DOHH2 (cell line): Measurements from ENCODE around the gene AP4B1.

Source experiments
- H3F3A ChIP-seq: fragments of 200-600 bp; sonication (generic), shearing (Covaris generic); 2 replicates; pipeline ENCODE4 v1.6.0; 2016; ENCODE audit warnings: antibody characterized with exemption, mild to moderate bottlenecking; ENCODE audit not compliant: control insufficient read depth, insufficient read depth
- H3K27ac ChIP-seq: fragments of 200-600 bp; sonication (generic); 2 replicates; pipeline ENCODE4 v1.5.1; 2014; ENCODE audit warnings: low read depth, mild to moderate bottlenecking, low read length, moderate library complexity
- H3K27me3 ChIP-seq: fragments of 200-600 bp; sonication (generic); 2 replicates; pipeline ENCODE4 v1.6.1; 2014; ENCODE audit warnings: mild to moderate bottlenecking, low read length, mixed read lengths; ENCODE audit not compliant: control insufficient read depth
- H3K36me3 ChIP-seq: fragments of 200-600 bp; sonication (generic); 2 replicates; pipeline ENCODE4 v1.6.1; 2014; ENCODE audit warnings: mild to moderate bottlenecking, low read length, moderate library complexity, mixed read lengths; ENCODE audit not compliant: control insufficient read depth
- H3K4me1 ChIP-seq: fragments of 200-600 bp; sonication (generic); 2 replicates; pipeline ENCODE4 v1.6.1; 2014; ENCODE audit warnings: mild to moderate bottlenecking, low read length, mixed read lengths; ENCODE audit not compliant: control insufficient read depth
- H3K4me2 ChIP-seq: fragments of 200-600 bp; sonication (generic); 2 replicates; pipeline ENCODE4 v1.6.0; 2014; ENCODE audit warnings: mild to moderate bottlenecking, low read length, moderate library complexity
- H3K4me3 ChIP-seq: fragments of 200-600 bp; sonication (generic); 2 replicates; pipeline ENCODE4 v1.5.1; 2014; ENCODE audit warnings: mild to moderate bottlenecking, low read length, mixed read lengths
- H3K79me2 ChIP-seq: fragments of 200-600 bp; sonication (generic); 2 replicates; pipeline ENCODE4 v1.6.1; 2014; ENCODE audit warnings: mild to moderate bottlenecking, low read length, mixed read lengths; ENCODE audit not compliant: control insufficient read depth
- H3K9me2 ChIP-seq: fragments of 200-600 bp; sonication (generic); replicated peaks from 2 replicates; pipeline ENCODE4 v1.6.1; 2014; ENCODE audit warnings: mild to moderate bottlenecking, low read length, mixed read lengths; ENCODE audit not compliant: control insufficient read depth
- H3K9me3 ChIP-seq: fragments of 200-600 bp; sonication (generic); 2 replicates; pipeline ENCODE4 v1.6.1; 2014; ENCODE audit warnings: antibody characterized with exemption, low read length, mixed read lengths; ENCODE audit not compliant: control insufficient read depth, insufficient read depth
- H4K20me1 ChIP-seq: fragments of 200-600 bp; sonication (generic); 2 replicates; pipeline ENCODE4 v1.6.0; 2014; ENCODE audit warnings: low read depth, mild to moderate bottlenecking, antibody characterized with exemption, low read length, moderate library complexity; ENCODE audit not compliant: control insufficient read depth, insufficient read depth
- EZH2phosphoT487 ChIP-seq: fragments of 200-600 bp; sonication (generic); IDR thresholded peaks from 2 replicates; pipeline ENCODE4 v1.6.1; 2017; ENCODE audit warnings: borderline replicate concordance, mild to moderate bottlenecking, antibody characterized with exemption, low read length, moderate library complexity, mixed read lengths
- TF ChIP-seq, protein P1 (sequence below): fragments of 200-600 bp; sonication (generic); IDR thresholded peaks from one replicate; pipeline ENCODE4 v1.5.1; 2014; ENCODE audit warnings: antibody characterized with exemption, mild to moderate bottlenecking, low read depth, low read length; ENCODE audit not compliant: poor library complexity, severe bottlenecking

AP4B1 gene

DNA sequence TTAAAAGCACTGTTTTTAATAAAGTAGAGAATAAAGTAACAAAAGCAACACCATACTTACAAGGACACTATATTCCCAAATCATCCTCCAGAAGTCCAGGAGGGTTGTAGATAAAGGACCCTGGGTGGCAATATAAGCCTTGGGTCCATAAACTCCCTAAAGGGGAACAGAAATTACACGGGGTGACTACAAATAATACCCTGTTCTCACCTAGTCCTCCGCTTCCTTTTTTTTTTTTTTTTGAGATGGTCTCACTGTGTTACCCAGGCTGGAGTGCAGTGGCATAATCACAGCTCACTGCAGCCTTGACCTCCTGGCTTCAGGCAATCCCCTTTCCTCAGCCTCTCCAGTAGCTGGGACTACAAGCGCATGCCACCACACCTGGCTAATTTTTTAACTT, 46.2 kb downstream of the AP4B1 start:
- Histone ChIP-seq H3K36me3 (peaks cover 58% of the 10 kb centered on the region), H3K9me3 (no peaks in the 10 kb centered on the region), H3K4me2 (peak overlapping the region; percentile 72), H3K9me2 (no peaks in the 10 kb centered on the region), H3F3A (peaks cover 17% of the 10 kb centered on the region), H3K79me2 (peaks cover 36% of the 10 kb centered on the region), H3K27me3 (no peaks in the 10 kb centered on the region), H4K20me1 (no peaks in the 10 kb centered on the region), H3K4me3 (peak overlapping the region; percentile 56), H3K4me1 (peaks cover 66% of the 10 kb centered on the region), H3K27ac (peak overlapping the region; percentile 84)
- TF ChIP-seq, protein P1, sequence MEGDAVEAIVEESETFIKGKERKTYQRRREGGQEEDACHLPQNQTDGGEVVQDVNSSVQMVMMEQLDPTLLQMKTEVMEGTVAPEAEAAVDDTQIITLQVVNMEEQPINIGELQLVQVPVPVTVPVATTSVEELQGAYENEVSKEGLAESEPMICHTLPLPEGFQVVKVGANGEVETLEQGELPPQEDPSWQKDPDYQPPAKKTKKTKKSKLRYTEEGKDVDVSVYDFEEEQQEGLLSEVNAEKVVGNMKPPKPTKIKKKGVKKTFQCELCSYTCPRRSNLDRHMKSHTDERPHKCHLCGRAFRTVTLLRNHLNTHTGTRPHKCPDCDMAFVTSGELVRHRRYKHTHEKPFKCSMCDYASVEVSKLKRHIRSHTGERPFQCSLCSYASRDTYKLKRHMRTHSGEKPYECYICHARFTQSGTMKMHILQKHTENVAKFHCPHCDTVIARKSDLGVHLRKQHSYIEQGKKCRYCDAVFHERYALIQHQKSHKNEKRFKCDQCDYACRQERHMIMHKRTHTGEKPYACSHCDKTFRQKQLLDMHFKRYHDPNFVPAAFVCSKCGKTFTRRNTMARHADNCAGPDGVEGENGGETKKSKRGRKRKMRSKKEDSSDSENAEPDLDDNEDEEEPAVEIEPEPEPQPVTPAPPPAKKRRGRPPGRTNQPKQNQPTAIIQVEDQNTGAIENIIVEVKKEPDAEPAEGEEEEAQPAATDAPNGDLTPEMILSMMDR = no peak
- no peak for TF ChIP-seq EZH2phosphoT487

DNA sequence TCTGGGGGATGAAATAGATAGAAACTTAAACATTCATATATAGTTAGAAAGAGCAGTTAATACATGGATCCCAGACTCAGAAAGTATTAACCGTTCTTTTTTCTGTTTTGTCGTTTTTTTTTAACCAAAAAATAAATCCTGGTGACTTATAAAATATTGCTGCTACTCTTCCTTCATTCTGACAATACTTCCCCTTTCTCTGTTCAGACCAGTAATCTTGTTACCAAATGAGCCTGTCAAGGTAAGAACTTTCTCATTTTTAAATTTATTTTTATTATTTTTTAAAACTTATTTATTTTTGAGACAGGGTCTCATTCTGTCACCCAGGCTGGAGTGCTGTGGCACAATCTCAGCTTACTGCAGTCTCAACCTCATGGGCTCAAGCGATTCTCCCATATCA, 46.8 kb downstream of the AP4B1 start:
- no peak for TF ChIP-seq EZH2phosphoT487
- H3K4me3 ChIP-seq = peak overlapping the region; percentile 56; the same call in 1 of the 2 replicates
- H3K79me2 ChIP-seq = peaks cover 30% of the 10 kb centered on the region
- no peaks in the 10 kb centered on the region for H3K9me3 ChIP-seq
- peak overlapping the region; percentile 84; the same call in 1 of the 2 replicates for H3K27ac ChIP-seq
- peaks cover 17% of the 10 kb centered on the region for H3F3A ChIP-seq
- peak overlapping the region; percentile 72 for H3K4me2 ChIP-seq
- H3K36me3 ChIP-seq = peaks cover 53% of the 10 kb centered on the region
- H3K9me2 ChIP-seq = no peaks in the 10 kb centered on the region
- no peaks in the 10 kb centered on the region for H4K20me1 ChIP-seq
- no peaks in the 10 kb centered on the region for H3K27me3 ChIP-seq
- H3K4me1 ChIP-seq = peaks cover 59% of the 10 kb centered on the region

DNA sequence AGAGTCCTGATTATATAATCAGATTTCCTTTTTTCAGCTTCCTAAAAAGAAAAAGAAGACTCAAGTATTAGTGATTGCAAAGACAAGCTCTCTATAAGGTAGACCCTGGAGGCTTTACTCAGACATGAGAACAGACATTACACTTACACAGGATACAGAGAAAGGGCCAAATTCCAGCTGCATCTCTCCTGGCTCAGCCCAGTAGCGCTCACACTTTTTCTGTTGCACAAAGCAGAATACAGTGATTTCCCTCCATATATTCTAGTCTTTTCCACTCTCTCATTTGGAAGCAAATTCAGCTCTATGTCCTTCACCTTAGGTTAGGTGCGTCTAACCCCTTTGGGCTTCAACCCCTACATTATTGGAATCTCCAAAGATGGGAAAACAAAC, 48.2 kb downstream of the AP4B1 start:
- peaks cover 46% of the 10 kb centered on the region for H3K4me1 ChIP-seq
- H3K9me3 ChIP-seq = no peaks in the 10 kb centered on the region
- no peak overlapping the region for H3K4me3 ChIP-seq
- peaks cover 17% of the 10 kb centered on the region for H3K79me2 ChIP-seq
- peaks cover 61% of the 10 kb centered on the region for H3K36me3 ChIP-seq
- peaks cover 17% of the 10 kb centered on the region for H3F3A ChIP-seq
- no peaks in the 10 kb centered on the region for H3K9me2 ChIP-seq
- H3K4me2 ChIP-seq = no peak overlapping the region
- TF ChIP-seq, protein P1 = no peak
- TF ChIP-seq EZH2phosphoT487 = no peak
- no peak overlapping the region for H3K27ac ChIP-seq
- no peaks in the 10 kb centered on the region for H3K27me3 ChIP-seq
- H4K20me1 ChIP-seq = no peaks in the 10 kb centered on the region

DNA sequence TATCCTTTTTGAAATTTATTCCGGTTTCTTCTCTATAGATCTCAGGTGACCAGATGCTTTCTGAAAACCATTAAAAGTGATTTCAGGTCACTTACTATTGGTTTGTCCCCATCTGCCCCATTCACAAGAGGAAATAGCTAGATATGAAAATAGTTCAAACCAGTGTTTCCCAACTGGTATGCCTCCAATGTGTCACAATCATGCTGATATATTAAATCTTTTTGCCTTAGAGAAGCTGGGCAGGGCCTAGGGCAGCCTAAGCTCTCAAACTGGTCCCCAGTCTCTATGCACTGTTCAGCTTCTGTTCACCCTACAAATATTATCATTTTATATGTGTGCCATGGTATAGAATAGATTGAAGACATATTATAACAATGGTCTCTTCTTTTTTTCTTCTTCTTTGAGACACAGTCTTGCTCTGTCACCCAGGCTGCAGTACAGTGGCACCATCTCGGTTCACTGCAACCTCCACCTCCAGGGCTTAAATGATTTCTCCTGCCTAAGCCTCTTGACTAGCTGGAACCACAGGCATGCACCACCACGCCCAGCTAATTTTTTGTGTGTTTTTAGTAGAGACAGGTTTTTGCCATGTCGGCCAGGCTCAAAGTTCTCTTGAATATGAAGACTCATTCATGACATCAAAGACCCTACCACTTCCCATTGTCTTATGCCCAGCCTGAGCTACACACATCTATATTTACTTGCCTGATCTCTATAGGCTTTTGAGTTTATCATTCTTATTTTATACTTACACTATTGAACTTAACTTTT, 48.8 kb downstream of the AP4B1 start:
- Histone ChIP-seq H4K20me1 (no peaks in the 10 kb centered on the region), H3K9me3 (no peaks in the 10 kb centered on the region), H3K36me3 (peaks cover 64% of the 10 kb centered on the region), H3K27me3 (no peaks in the 10 kb centered on the region), H3K4me2 (no peak overlapping the region), H3F3A (peaks cover 18% of the 10 kb centered on the region), H3K4me3 (no peak overlapping the region), H3K4me1 (peaks cover 42% of the 10 kb centered on the region), H3K79me2 (peaks cover 13% of the 10 kb centered on the region), H3K27ac (no peak overlapping the region), H3K9me2 (no peaks in the 10 kb centered on the region)
- TF ChIP-seq EZH2phosphoT487 = no peak
- TF ChIP-seq, protein P1 = no peak
